Stimulated activated CD8-positive, alpha-beta memory T cell treated with anti-CD3 and anti-CD28 coated beads, Interleukin-4, amount 100 ng/mL, for 1 hour (primary cell): Measurements from ENCODE around the gene KIF1A.

ENCODE experiments used
- DNase-seq, 2 donors: peaks; one replicate each; pipeline ENCODE4 v3.0.0-alpha.2; 2020; ENCODE audit warnings: low read depth in 2 of 2, low spot score in 1 of 2

KIF1A gene, protein sequence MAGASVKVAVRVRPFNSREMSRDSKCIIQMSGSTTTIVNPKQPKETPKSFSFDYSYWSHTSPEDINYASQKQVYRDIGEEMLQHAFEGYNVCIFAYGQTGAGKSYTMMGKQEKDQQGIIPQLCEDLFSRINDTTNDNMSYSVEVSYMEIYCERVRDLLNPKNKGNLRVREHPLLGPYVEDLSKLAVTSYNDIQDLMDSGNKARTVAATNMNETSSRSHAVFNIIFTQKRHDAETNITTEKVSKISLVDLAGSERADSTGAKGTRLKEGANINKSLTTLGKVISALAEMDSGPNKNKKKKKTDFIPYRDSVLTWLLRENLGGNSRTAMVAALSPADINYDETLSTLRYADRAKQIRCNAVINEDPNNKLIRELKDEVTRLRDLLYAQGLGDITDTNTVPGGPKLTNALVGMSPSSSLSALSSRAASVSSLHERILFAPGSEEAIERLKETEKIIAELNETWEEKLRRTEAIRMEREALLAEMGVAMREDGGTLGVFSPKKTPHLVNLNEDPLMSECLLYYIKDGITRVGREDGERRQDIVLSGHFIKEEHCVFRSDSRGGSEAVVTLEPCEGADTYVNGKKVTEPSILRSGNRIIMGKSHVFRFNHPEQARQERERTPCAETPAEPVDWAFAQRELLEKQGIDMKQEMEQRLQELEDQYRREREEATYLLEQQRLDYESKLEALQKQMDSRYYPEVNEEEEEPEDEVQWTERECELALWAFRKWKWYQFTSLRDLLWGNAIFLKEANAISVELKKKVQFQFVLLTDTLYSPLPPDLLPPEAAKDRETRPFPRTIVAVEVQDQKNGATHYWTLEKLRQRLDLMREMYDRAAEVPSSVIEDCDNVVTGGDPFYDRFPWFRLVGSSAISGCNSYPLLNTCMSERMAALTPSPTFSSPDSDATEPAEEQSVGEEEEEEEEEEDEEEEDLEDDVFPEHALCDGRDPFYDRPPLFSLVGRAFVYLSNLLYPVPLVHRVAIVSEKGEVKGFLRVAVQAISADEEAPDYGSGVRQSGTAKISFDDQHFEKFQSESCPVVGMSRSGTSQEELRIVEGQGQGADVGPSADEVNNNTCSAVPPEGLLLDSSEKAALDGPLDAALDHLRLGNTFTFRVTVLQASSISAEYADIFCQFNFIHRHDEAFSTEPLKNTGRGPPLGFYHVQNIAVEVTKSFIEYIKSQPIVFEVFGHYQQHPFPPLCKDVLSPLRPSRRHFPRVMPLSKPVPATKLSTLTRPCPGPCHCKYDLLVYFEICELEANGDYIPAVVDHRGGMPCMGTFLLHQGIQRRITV (N-terminal part only)

DNA sequence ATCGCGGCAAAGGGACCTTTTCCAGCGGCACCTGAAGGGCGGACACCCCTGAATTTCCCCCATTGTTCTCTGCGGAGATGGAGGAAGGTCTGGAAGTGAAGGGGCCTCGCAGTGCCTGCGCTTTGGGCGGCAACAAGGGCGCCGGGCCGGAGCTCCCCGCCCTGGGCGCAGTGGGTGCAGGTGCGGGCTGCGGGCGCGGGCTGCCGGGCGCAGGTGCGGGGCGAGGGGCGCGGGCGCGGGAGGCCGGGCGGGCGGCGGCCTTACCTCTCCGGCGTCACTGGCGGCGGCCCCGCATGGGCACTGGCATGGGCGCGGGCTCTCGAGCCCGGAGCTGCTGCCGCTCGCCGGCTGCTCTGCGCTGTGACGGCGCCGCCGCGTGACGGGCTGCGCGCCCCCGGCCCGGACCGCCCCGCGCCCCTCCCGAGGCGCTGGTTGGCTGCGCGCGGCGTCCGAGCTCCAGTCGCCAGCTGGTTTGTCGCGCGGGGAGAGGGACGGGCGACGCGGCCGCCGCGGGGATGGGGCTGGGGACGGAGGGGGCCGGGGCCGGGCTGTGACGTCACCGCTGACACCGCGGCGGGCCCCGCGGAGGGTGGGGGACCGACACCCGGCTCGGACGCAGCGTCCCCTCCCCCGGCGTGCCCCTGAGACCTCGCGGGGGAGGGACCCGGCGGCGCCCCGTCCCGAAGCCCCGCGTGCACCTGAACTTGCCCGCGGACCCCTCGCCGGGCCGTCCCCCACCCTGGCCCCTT lies at the start of gene KIF1A:
TSS of gene KIF1A (minus strand) at position 362 of the 749 bp plus-strand sequence. CDS start 22,467 bp downstream, outside the sequence.
- no peak for DNase-seq

DNA sequence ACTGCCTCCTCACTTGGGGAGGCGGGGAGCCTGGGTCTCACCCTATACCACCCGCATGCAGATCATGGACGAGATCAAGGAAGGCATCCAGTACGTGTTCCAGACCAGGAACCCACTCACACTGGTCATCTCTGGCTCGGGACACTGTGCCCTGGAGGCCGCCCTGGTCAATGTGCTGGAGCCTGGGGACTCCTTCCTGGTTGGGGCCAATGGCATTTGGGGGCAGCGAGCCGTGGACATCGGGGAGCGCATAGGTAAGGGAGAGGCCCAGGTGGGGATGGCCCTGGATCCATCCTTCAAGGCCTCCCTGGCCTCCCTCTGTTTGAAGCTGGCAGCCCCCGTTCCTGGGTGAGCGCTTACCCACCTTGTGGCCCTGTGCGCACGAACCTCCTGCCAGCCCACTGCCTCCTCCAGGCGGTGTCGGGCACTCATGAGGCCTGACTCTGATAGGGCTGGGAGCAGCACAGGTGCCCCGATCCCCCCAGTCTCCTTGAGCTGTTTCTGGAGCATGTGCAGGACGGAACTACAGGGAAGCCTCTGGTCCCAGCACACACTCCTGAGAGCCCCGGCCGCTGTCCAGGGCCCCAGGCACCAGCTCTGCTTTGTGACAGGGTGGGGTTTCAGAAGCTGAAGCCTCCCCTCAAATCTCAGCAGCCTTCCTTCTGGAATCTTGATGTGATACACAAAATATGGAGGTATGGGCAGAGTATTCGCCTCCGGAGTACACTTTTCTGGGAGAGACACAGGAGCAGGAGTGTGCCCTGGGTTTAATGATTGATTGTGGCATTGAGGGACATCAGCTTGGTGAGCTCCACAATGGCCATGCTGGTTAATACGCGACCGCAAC lies 49.3 kb upstream of the KIF1A start:
- no peak for DNase-seq

DNA sequence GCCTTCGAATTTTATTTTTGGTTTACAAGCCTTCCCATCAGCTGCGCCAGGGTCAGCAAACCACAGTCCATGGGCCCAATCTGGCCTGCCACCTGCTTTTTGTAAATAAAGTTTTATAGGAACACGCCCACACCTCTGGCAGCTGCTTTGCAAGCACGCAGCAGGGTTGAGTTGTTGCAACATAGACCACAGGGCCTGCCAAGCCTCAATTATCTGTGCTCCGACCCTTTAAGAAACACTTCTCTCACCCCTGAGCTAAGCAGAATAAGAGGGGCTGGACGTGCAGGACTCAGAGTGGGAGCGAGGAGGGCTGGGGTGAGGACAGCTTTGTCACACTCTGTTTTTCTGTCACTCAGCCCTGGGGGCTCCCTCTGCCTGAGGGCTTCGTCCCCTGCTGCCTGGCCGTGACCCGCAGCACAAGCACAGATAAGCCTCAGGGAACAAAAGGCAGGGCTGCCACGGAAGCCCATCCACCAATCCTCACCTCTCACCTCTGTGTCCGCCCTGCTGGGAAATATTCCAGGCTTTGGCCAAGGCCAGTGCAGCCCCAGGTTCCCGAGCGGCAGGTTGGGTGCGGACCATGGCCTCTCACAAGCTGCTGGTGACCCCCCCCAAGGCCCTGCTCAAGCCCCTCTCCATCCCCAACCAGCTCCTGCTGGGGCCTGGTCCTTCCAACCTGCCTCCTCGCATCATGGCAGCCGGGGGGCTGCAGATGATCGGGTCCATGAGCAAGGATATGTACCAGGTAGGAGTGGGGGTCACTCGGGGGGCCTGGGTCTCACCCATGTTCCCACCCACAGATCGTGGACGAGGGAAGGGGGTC lies 48.5 kb upstream of the KIF1A start, which contains the start of gene AGXT:
TSS of gene AGXT (plus strand) at position 539 of the 823 bp plus-strand sequence. CDS start at position 581, 42 bp downstream.
- no peak for DNase-seq

DNA sequence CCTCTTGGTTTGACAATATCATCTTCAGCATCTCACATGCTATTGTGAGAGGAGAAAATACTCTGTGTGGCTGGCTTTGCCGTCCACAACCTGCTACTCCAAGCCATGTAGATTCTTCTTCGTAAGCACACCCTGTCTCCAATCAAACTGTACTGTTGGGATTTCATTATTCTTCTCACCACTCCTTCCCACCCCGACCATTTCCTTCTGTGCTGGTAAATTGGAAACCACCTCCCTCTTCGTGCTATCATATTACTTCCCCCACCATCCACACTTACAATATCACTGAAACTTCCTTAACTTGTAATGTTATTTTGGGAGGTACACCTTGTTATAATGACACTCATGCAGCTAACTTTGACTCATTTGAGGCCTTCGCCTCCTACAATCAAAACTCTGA lies 45.4 kb upstream of the KIF1A start:
- DNase-seq: no peak

DNA sequence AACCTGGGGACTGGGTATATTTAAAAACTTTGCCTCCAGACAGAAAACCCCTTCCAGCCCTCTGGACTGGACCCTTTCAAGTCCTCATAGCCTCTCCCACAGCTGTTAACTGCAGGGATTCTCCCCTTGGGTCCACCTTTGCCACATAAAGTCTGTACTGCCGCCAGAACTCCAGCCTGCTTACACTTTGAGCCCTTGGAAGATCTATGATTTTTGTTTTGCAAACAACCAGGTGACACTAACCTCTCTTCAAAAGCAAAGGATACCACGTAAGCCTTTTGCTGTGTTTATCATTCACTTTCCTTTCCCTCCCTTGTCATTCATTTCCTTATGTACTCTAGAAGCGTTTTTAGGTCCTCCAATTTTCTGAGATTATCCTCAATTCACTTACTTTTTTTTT lies 44.5 kb upstream of the KIF1A start:
- no peak for DNase-seq

DNA sequence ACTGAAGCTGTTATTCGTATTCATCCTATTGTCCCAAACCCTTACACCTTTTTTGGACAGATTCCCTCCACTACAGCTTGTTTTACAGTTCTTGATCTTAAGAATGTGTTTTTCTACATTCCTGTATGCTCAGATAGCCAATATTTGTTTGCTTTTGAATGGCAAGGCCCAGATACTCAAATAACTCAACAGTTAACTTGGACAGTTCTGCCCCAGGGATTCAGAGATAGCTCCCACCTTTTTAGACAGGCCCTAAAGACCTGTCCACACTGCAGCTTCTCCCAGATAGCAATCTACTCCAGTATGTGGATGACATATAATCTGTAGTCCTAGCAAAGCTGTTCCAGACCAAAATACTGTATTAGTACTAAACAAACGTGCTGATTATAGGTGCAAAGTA lies 41.5 kb upstream of the KIF1A start:
- no peak for DNase-seq

DNA sequence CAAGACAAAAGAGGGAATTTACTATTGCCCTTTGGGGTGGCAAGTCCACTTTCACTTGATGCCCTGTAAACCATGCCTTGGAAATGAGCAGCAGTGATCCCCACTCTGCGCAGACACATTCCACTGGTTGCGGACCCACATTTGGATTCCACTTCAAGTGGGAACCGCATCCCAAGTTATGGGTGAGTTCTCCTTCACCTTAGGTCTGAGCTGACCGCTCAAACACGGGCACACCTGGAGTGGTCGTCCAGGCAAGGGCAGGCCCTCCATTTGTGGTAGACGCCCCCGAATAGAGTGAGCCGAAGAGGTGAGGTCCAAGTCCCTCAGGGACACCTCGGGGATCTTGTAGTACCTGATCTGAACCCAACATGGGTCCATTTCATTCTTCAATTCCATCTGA lies 38.9 kb upstream of the KIF1A start:
- no peak for DNase-seq

DNA sequence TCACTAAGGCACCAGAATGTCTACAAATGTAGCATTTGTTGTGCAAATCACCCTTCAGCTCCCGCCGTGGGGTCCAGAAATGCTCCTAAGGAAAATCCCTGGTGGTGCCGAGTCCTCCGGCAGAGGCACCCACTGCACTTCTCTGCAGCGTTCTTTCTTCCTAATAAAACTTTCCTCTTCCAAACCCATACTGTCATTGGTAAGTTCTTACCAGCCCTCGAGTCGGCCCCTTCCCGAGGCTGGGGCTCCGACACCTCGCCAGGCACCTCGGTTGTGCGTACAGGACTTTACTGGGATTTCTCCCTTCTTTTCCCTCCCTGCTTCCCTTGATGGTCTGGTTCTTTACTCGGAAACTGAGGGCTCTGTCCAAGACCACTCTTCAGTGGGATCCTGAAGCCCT lies 38.3 kb upstream of the KIF1A start:
- no peak for DNase-seq

DNA sequence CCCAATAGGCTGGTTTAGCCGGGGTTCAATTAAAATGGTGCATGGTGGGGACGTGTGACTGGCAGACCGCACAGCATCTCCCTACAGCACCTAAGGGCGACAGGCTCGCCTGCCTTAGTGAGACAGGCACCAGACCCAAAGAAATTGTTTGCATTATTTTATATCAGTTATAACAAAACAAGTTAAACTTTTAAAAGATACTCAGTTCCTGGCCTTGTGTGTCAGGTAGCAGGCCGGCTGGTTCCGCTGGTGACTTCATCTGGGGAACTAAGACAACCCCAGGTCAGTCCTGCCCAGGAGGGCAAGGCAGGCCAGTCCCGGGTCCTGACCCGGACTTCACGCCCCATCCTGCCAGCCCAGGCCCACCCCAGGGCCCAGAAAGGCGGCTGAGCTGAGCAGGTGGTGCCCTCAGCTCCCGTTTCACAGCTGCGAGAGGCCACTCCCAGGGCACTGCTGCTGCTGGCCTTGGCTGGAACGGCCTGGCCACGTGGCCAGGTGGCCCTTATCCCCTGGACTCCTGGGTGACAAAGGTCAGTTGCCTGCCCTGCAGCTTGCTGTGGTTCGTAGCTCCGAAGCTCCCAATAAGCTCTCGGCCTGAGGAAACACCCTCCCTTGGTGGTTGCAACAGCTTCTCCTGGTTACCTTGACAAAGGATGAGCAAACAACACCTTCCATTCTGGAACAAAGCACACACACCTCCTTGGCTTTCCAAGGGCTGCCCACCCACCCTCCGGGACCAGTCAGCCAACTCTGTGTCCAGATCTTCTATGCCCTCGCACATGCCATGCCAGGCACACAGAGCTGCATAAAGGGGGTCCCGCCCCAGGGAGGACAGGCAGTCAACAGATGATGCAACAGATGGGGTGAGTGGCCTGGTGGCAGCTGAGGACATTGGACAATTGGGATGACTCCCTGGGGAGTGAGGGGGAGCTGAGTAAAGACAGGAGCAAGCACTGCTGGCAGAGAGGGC lies 37.3 kb upstream of the KIF1A start:
- DNase-seq: no peak

DNA sequence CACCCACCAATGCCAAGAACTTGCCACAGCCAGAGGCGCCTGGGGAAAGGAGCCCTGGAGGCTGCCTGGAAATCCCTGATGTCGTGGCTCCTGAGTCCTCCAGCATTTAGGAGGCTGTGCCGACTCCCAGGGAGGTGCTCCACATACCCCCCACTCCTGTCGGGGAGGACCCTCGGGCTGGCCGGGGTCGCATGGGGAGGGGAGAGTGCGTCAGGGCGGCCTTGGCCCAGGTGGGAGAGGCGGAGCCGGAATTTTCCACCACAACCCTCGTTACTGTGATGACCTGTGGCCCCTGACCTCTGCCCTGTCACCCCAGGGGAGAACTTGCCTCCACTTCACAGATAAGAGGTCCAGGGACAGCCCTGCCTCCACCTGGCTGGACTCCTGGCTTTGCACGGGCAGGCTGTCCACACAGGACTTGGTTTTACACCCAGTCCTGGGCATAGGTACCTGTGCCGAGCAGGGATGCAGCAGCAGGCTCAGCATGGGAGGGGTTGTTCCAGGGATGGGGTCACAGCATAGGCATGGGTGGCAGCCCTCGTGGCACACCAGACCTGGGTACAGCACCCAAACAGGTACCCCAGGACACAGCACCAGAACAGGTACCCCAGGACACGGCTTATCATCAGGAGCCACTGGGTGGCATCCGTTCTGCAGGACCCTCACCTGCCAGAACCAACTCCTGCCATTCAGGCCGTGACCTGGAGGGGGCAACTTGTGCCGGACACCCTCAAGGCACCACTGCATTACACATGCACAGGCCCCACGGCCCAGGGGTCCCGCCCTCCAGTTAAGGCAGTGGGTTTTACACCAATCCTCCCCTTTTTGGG lies 36.3 kb upstream of the KIF1A start:
- DNase-seq: no peak

DNA sequence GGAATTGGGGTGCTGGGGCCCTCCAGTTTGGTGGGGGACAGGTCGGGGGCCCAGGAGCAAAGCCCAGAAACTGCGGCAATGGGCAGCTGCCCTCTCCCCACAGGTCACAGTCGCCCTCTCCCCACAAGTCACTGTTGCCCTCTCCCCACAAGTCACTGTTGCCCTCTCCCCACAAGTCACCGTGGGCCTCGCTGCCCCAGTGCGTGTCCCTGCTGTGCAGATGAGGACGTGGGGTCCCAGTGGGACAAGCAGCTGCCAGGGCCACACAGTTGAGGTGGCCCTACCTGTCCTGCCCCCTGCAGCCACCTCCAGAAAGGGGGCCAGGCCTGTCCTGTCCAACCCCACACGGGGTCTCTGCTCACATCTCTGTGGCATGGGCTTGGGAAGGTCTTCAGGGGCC lies 35.7 kb upstream of the KIF1A start:
- DNase-seq: no peak

DNA sequence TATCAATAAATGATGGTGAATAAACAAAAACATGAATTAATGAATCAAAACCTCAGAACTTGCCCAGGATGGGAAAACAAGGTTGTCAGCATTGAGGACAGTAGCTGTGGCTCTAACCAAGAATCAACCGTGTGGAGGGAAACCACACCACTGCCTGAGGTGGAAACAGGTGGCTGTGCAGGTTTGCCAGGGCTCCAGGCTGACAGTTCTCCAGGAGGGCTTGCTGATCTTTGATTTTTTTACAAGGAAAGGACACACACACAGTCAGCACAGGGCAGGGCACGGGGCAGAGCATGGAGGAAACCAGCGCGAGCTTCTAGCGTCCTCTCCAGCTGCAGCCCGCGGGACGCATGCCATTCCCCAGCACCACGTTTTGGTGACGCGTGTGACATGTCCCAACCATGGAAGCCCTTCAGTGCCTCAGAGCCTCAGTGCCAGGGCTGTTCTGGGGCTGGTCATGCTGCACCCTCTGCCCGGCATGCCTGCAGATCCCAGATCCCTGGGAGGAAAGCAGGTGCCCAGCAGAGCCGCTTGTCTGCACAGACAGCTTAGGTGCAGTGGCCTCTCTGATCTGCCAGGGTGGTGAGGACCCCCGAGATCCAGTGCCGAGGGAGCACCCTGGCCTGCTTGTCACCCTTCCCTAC lies 32.8 kb upstream of the KIF1A start:
- no peak for DNase-seq

DNA sequence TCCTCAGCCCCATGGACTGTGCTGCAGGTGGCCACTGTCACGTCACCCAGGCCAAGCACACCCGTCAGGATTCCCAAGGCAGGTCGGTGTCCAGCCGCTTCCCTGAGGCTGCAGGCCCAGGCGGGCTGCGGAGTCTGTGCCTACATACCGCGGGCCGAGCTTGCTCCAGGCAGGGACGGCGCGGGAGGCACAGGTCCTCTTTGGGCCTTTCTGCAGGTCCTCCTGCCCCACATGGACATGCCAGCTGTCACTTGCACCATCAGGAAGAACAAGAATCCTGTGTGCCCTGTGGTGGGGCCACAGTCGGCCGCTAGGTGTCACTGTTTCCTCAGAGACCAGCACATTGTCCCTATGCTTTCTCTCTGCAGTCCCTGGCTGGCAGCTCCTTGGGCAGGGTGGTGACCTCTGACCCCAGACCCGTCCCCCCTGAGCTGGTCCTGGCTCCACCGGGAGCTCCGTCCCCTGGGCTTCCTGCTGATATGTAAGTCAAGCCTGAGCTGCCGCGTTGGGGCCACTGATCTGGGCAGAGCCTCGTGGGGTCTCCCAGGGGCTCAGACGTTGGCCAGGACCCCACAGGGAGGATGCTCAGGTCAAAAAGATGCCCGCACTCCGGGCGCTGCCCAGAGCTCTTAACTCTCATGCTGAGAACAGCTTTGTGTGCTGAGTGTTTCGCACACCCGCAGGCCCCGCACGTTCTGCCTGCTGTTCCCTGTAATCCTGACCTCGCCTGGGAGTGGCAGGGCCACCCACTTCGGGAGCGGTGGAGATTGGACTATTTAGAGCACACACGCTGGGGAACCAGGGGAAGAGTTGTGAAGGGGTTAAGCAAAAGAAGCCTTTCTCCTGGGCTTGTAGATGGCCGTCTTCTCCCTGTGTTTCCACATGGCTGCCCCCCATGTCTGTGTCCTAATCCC lies 31.3 kb upstream of the KIF1A start:
- DNase-seq: peak; percentile 63 to 74

DNA sequence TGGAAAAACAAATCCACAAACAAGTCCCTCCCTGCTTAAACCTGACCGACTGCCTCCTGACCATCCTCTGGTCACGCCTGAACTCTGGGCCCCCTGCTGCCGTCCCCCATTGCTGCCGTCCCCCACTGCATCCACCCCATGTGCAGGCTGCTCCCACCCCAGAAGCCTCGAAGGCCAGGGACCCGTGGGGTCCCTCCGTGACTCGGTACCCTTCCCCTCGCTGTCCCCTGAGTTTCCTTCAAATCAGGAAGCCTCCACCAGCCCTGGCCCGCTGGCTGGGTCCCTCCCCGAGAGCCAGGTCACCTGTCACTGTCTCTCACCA lies 30.7 kb upstream of the KIF1A start:
- DNase-seq: no peak

DNA sequence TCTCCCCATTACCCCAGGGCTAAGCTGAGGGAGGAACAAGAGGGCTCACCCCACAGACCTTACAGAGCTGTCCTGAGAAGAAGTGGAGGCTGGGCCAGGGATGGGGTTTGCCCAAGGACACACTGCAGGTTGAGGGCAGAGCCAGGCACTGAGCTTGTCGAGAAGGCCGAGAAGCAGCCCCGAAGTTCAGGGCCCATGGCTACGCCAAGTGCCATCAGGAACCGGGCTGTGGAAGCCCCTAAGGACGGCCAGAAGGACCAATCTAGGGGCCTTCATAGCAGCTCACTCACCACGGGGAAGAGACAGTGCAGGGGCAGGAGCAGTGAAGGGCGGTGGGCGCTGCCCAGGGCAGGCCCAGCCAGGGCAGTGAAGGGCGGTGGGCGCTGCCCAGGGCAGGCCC lies 30.0 kb upstream of the KIF1A start:
- no peak for DNase-seq
